K562 (cell line): ENCODE results near the gene CD74. TPM values are rescaled to one million over a fixed set of nuclear protein-coding genes. Genes with fewer than 3 reads are reported as not detected.

Source experiments
- ATAC-seq: fragments of 200-7000 bp; cut with Tn5 transposase; 3 replicates; pipeline ENCODE4 v1.9.1; 2020; ENCODE audit warnings: moderate library complexity
- BruUV-seq: library from RNA; stranded (reverse); fragments of 400-500 nt; replicated peaks from 2 replicates; lab custom pipeline; 2021; lab: Mats Ljungman, UMichigan
- CTCF ChIA-PET: fragments of 300-600 bp; formaldehyde crosslinking; extraction: SDS; loops from one replicate; lab custom pipeline; 2021; ENCODE audit warnings: low intra/inter-chr PET ratio; lab: Yijun Ruan, JAX
- POLR2A ChIA-PET: fragments of 300-600, 350-650 bp; sonication (Branson Sonifier 250); formaldehyde crosslinking; extraction: SDS; loops from one replicate; lab custom pipeline; 2021; ENCODE audit warnings: antibody characterized with exemption, inconsistent platforms; lab: Yijun Ruan, JAX
- DNase-seq, 4 experiments: peaks; one replicate each; pipeline versions ENCODE4 v3.0.0 to v3.0.0-alpha.2; 2011 to 2018; ENCODE audit warnings: low spot score in 3 of 4, mixed read lengths in 3 of 4; ENCODE audit errors: extremely low read depth in 1 of 4
- FAIRE-seq: peaks from 2 replicates; lab custom pipeline; 2011; peaks lifted over from hg19 to GRCh38; lab: Jason Lieb, UNC
- H2AFZ ChIP-seq: 2 replicates; pipeline ENCODE4 v1.6.0; 2011; ENCODE audit warnings: low read depth, low read length, control low read depth, inconsistent platforms
- H3K27ac ChIP-seq: fragments of 200-600 bp; 3 replicates; pipeline ENCODE4 v1.8.0; 2011; ENCODE audit warnings: low read depth, mild to moderate bottlenecking, control low read depth, inconsistent platforms, low read length, moderate library complexity, mixed read lengths; ENCODE audit errors: extremely low read depth
- H3K27me3 ChIP-seq, 2 experiments: fragments of 300-600 bp in 1 of 2; 2 replicates in 1 of 2; 3 replicates in 1 of 2; pipeline versions ENCODE4 v1.6.0 to v1.8.0; 2011; ENCODE audit warnings: inconsistent platforms in 2 of 2, low read length in 2 of 2, mild to moderate bottlenecking in 1 of 2, mixed read lengths in 1 of 2, moderate library complexity in 1 of 2; ENCODE audit not compliant: control insufficient read depth in 2 of 2, insufficient read depth in 2 of 2
- H3K36me3 ChIP-seq: fragments of 300-600 bp; 3 replicates; pipeline ENCODE4 v1.8.0; 2011; ENCODE audit warnings: mild to moderate bottlenecking, low read length, inconsistent platforms; ENCODE audit not compliant: control insufficient read depth, insufficient read depth
- H3K4me1 ChIP-seq, 2 experiments: fragments of 200-600 bp in 1 of 2; replicated peaks in 1 of 2; 2 replicates in 1 of 2; 3 replicates in 1 of 2; pipeline versions ENCODE4 v1.5.1 to v1.8.0; 2011; ENCODE audit warnings: inconsistent platforms in 2 of 2, low read length in 2 of 2, mild to moderate bottlenecking in 1 of 2, mixed read lengths in 1 of 2, moderate library complexity in 1 of 2; ENCODE audit not compliant: control insufficient read depth in 2 of 2, insufficient read depth in 2 of 2
- H3K4me2 ChIP-seq: 2 replicates; pipeline ENCODE4 v1.6.1; 2011; ENCODE audit warnings: low read length, control low read depth, inconsistent platforms, mixed read lengths; ENCODE audit not compliant: insufficient read depth
- H3K4me3 ChIP-seq: fragments of 200-600 bp; sonication (generic), shearing (Covaris generic); 2 replicates; pipeline ENCODE4 v1.5.1; 2016; ENCODE audit warnings: control low read depth, inconsistent platforms
- H3K79me2 ChIP-seq: fragments of 200-600 bp; 3 replicates; pipeline ENCODE4 v1.8.0; 2011; ENCODE audit warnings: low read length, inconsistent platforms; ENCODE audit not compliant: control insufficient read depth, insufficient read depth
- H3K9ac ChIP-seq, 2 experiments: 2 replicates each; pipeline versions ENCODE4 v1.6.0 to v1.6.1; 2011; ENCODE audit warnings: low read depth in 2 of 2, low read length in 2 of 2, control low read depth in 1 of 2, inconsistent platforms in 1 of 2, mild to moderate bottlenecking in 1 of 2, mixed read lengths in 1 of 2; ENCODE audit not compliant: insufficient read depth in 1 of 2
- H3K9me1 ChIP-seq: one replicate; pipeline ENCODE4 v1.6.0; 2011; ENCODE audit warnings: inconsistent platforms, mild to moderate bottlenecking, low read length, moderate library complexity; ENCODE audit not compliant: control insufficient read depth, insufficient read depth
- H3K9me3 ChIP-seq: replicated peaks from 2 replicates; pipeline ENCODE4 v1.5.1; 2011; ENCODE audit warnings: low read depth, low read length, inconsistent platforms; ENCODE audit not compliant: control insufficient read depth, insufficient read depth
- H4K20me1 ChIP-seq: replicated peaks from 2 replicates; pipeline ENCODE4 v1.6.1; 2011; ENCODE audit warnings: low read length, inconsistent platforms, mixed read lengths; ENCODE audit not compliant: control insufficient read depth, insufficient read depth
- COPS2 ChIP-seq: fragments of 450-650 bp; conservative IDR thresholded peaks from 2 replicates; pipeline ENCODE4 v1.6.1; 2016; ENCODE audit warnings: mild to moderate bottlenecking, moderate library complexity
- HNRNPUL1 ChIP-seq: fragments of 200-400 bp; formaldehyde crosslinking; IDR thresholded peaks from 2 replicates; pipeline ENCODE4 v1.6.1; 2017; ENCODE audit warnings: low read length
- MBD2 ChIP-seq: sonication (generic); IDR thresholded peaks from 2 replicates; pipeline ENCODE4 v1.6.1; 2016; ENCODE audit warnings: low read depth, borderline replicate concordance
- OTX1 ChIP-seq: fragments of 450-650 bp; formaldehyde crosslinking; IDR thresholded peaks from 2 replicates; pipeline ENCODE4 v1.4.0; 2022; ENCODE audit warnings: mild to moderate bottlenecking
- POLR2G ChIP-seq: fragments of 200-400 bp; formaldehyde crosslinking; IDR thresholded peaks from 2 replicates; pipeline ENCODE4 v1.6.1; 2017; ENCODE audit warnings: low read depth, mild to moderate bottlenecking, antibody characterized with exemption, low read length, moderate library complexity
- RBFOX2 ChIP-seq: fragments of 200-400 bp; formaldehyde crosslinking; IDR thresholded peaks from 2 replicates; pipeline ENCODE4 v1.6.1; 2017; ENCODE audit warnings: low read depth, mild to moderate bottlenecking, low read length, moderate library complexity
- ZC3H11A ChIP-seq: IDR thresholded peaks from 2 replicates; pipeline ENCODE4 v1.6.1; 2012; ENCODE audit warnings: low read depth, low read length, improper control_type of control experiment
- ZNF311 ChIP-seq: fragments of 250-450 bp; sonication (Bioruptor Pico); IDR thresholded peaks from 2 replicates; pipeline ENCODE4 v1.4.0; 2020; ENCODE audit warnings: mild to moderate bottlenecking, moderate library complexity
- WGBS: fragments of 100-300 bp; shearing (Covaris generic); methylation state at CpG from one replicate; pipeline ENCODE4 v1.1.6; 2016; ENCODE audit warnings: low coverage, mixed read lengths; ENCODE audit not compliant: insufficient coverage; ENCODE audit errors: missing lambda C conversion rate; 5-methylcytosine and 5-hydroxymethylcytosine counted together
- in situ Hi-C: fragments of 300-500 bp; cut with MboI; formaldehyde crosslinking; loops from 4 replicates; pipeline ENCODE4 v1.15.0; 2018; ENCODE audit warnings: inconsistent platforms, mixed read lengths
- intact Hi-C: fragments of 100-400 bp; cut with micrococcal nuclease; formaldehyde crosslinking; loops from 2 replicates; pipeline ENCODE4 v1.14.2; 2022
- polyA plus RNA-seq, 8 experiments: library from polyadenylated mRNA; depleted of rRNA in 4 of 8; stranded (reverse) in 5 of 8; unstranded in 3 of 8; fragments of >200 nt; fragmentation: Nextera tagmentation in 2 of 8; fragmentation: Illumina TruSeq in 1 of 8; extraction: Ambion mirVana in 2 of 8; extraction: Trizol in 1 of 8; gene quantifications; 2 replicates each; pipeline versions ENCODE4 v1.2.1 to v1.2.3, GENCODE V29; 2011 to 2014; ENCODE audit warnings: inconsistent platforms in 1 of 8, missing spikeins in 1 of 8
- total RNA-seq, 7 experiments: library from RNA; depleted of rRNA in 6 of 7; stranded (reverse); fragments of >200 nt in 6 of 7; fragmentation: Illumina TruSeq in 2 of 7; extraction: Trizol in 2 of 7; gene quantifications; 2 replicates each; pipeline versions ENCODE4 v1.2.1 to v1.2.3, GENCODE V29; 2011 to 2021; ENCODE audit warnings: low replicate concordance in 1 of 7
- TF ChIP-seq, protein P1 (sequence below), 2 experiments: fragments of 200-800 bp in 1 of 2; sonication (Bioruptor generic) in 1 of 2; sonication (generic) in 1 of 2; formaldehyde crosslinking in 1 of 2; IDR thresholded peaks in 1 of 2; conservative IDR thresholded peaks in 1 of 2; 2 replicates each; pipeline versions ENCODE4 v1.5.0 to v1.6.1; 2016 to 2020; ENCODE audit warnings: missing compliant biosample characterization in 1 of 2, missing genetic modification characterization in 1 of 2, missing genetic modification reagents in 1 of 2
- TF ChIP-seq, protein P2 (sequence below): fragments of 250-450 bp; sonication (Bioruptor Pico); IDR thresholded peaks from 2 replicates; pipeline ENCODE4 v1.4.0; 2020; ENCODE audit warnings: mild to moderate bottlenecking, moderate library complexity

Gene CD74
- total and polyA plus RNA-seq, 9 of the 15 experiments (the other 6 are each of a cell fraction or from before 2014, with no cell fraction given) = 0.07 to 4.8 (median 0.32) TPM

DNA sequence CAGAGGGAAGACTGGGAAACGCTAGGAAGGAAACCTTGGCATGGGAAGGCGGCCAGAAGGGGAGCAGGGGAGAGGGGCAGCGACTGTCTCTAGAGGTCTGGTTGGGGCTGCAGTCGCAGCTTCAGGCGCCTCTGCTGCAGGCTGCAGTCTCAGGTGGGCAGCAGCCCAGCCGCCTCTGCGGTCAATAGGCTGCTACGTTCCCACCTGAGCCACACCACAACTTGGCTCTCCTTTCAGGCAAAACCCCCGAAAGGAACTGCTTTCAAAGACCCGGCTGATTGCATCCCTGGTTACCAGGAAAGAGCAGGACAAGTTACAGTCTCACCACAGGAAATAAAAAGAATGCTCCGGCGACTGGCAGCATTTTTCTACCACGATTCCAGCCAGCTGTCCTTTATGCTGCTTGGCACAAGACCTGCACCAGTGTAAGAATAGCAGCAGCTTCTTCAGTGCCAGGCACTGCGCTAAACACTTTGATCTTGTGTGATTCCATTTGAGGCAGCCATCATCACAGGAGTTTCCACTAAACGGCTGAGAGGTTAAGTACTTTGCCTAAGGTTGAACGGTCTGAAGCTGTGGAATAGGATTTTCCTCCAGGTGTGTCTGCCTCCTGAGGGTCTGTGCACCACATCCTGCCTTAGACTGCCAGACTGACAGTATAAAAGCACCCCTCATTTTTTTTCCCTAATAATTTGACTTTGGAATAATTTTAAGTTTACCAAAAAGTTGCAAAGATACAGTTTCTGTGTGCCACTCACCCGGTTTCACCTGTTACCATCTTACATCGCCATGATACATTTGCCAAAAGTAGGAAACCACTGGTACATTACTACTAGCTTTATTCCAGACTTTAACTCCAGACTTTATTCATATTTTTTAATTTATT lies 29.3 kb upstream of the CD74 start:
- Histone ChIP-seq H3K4me3 (no peak overlapping the region), H3K9me1 (no peaks in the 10 kb centered on the region), H4K20me1 (peaks cover 21% of the 10 kb centered on the region), H3K9ac (peak overlapping the region in 1 of 2 experiments; percentile 73; a peak in 1 of 4 replicates), H3K27ac (no peak overlapping the region; the same call in 2 of the 3 replicates), H3K4me1 (peaks cover 3 to 17% of the 10 kb centered on the region in 2 experiments; a peak in 4 of 5 replicates), H3K9me3 (no peaks in the 10 kb centered on the region), H3K36me3 (peaks cover 40% of the 10 kb centered on the region), H3K27me3 (no peaks in the 10 kb centered on the region; a peak in 1 of 5 replicates), H3K4me2 (no peak overlapping the region), H3K79me2 (peaks cover 14% of the 10 kb centered on the region), H2AFZ (no peak overlapping the region)
- ChIA-PET POLR2A (interaction anchor here (0.7 to 2.2 kb wide), 5 partner anchors 10 to 153 kb away, joined by 3 to 17 read pairs (median 3); no protein-coding TSS in a partner anchor), CTCF (no interaction called here)
- FAIRE-seq (peak; percentile 32), ATAC-seq (peak; percentile 39), DNase-seq (no peak)
- in situ Hi-C loops (no loop called here), intact Hi-C loops (no loop called here)
- TF ChIP-seq MBD2 (no peak), OTX1 (no peak), RBFOX2 (peak; percentile 21; the same call in 1 of the 2 replicates), COPS2 (no peak), ZC3H11A (no peak), POLR2G (peak; percentile 57), ZNF311 (CRISPR knock-in tag) (no peak), HNRNPUL1 (0 out of 2 replicates have a peak, but pooled peaks have one; percentile 44)
- TF ChIP-seq, protein P1, sequence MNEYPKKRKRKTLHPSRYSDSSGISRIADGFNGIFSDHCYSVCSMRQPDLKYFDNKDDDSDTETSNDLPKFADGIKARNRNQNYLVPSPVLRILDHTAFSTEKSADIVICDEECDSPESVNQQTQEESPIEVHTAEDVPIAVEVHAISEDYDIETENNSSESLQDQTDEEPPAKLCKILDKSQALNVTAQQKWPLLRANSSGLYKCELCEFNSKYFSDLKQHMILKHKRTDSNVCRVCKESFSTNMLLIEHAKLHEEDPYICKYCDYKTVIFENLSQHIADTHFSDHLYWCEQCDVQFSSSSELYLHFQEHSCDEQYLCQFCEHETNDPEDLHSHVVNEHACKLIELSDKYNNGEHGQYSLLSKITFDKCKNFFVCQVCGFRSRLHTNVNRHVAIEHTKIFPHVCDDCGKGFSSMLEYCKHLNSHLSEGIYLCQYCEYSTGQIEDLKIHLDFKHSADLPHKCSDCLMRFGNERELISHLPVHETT (CRISPR knock-in tag; conservative IDR thresholded peaks at IDR 0.05 in 1 of 2, IDR thresholded peaks at IDR 0.05 in 1 of 2) = no peak
- TF ChIP-seq, protein P2, sequence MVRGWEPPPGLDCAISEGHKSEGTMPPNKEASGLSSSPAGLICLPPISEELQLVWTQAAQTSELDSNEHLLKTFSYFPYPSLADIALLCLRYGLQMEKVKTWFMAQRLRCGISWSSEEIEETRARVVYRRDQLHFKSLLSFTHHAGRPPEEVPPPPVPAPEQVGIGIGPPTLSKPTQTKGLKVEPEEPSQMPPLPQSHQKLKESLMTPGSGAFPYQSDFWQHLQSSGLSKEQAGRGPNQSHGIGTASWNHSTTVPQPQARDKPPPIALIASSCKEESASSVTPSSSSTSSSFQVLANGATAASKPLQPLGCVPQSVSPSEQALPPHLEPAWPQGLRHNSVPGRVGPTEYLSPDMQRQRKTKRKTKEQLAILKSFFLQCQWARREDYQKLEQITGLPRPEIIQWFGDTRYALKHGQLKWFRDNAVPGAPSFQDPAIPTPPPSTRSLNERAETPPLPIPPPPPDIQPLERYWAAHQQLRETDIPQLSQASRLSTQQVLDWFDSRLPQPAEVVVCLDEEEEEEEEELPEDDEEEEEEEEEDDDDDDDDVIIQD (CRISPR knock-in tag) = no peak
- 40% methylated on average over 18 of the region's 18 CpGs for WGBS
- no TSS peak for BruUV-seq
